Naive thymus-derived CD8-positive, alpha-beta T cell (primary cell): Measurements from ENCODE around the gene ORAI3. TPM values are rescaled to one million over a fixed set of nuclear protein-coding genes. Genes with fewer than 3 reads are reported as not detected.

Experiments
- ATAC-seq, 2 donors: fragments of 150-1000 bp; cut with Tn5 transposase in 1 of 2; sonication (Bioruptor Pico), chemical (Tn5 transposase) in 1 of 2; 1 replicate in 1 of 2; 2 replicates in 1 of 2; pipeline ENCODE4 v1.10.0; 2021; ENCODE audit warnings: mild to moderate bottlenecking in 2 of 2, moderate library complexity in 2 of 2
- POLR2A ChIA-PET: fragments of 350-600 bp; sonication (Branson Sonifier 250); formaldehyde crosslinking; loops from one replicate; lab custom pipeline; 2021; ENCODE audit warnings: antibody characterized with exemption; lab: Charles Lee
- DNase-seq, 10 donors: peaks; one replicate each; pipeline versions ENCODE4 v3.0.0 to v3.0.0-alpha.2; 2020 to 2022
- H3K27ac Mint-ChIP-seq, 10 donors: one replicate each; pipeline ENCODE4 v1.8.0; 2020 to 2022; ENCODE audit warnings: mild to moderate bottlenecking in 10 of 10, mixed read lengths in 10 of 10, moderate library complexity in 4 of 10, inconsistent platforms in 1 of 10
- H3K27me3 Mint-ChIP-seq, 5 donors: one replicate each; pipeline ENCODE4 v1.8.0; 2021 to 2022; ENCODE audit warnings: mixed read lengths in 5 of 5
- H3K36me3 Mint-ChIP-seq, 3 donors: one replicate each; pipeline ENCODE4 v1.8.0; 2020 to 2022; ENCODE audit warnings: mixed read lengths in 3 of 3, mild to moderate bottlenecking in 2 of 3, inconsistent platforms in 1 of 3
- H3K4me1 Mint-ChIP-seq, 4 donors: one replicate each; pipeline ENCODE4 v1.8.0; 2021 to 2022; ENCODE audit warnings: mixed read lengths in 4 of 4
- H3K4me3 Mint-ChIP-seq, 10 donors: one replicate each; pipeline ENCODE4 v1.8.0; 2020 to 2022; ENCODE audit warnings: mild to moderate bottlenecking in 10 of 10, mixed read lengths in 10 of 10, moderate library complexity in 6 of 10, inconsistent platforms in 1 of 10
- H3K9me3 Mint-ChIP-seq, 9 donors: one replicate each; pipeline ENCODE4 v1.8.0; 2020 to 2022; ENCODE audit warnings: mixed read lengths in 9 of 9, mild to moderate bottlenecking in 3 of 9, inconsistent platforms in 1 of 9, moderate library complexity in 1 of 9
- polyA plus RNA-seq, 3 donors: library from polyadenylated mRNA; unstranded; fragments of 300-500 nt; fragmentation: Illumina TruSeq; gene quantifications; one replicate each; pipeline ENCODE4 v1.2.3, GENCODE V29; 2021
- total RNA-seq, 8 experiments: library from RNA in 2 of 8; stranded (reverse) in 2 of 8; gene quantifications; one replicate each; pipeline ENCODE4 v1.2.3 and lab custom pipeline; 2021 to 2026

Gene ORAI3
- total and polyA plus RNA-seq, 5 experiments from 2014 or later, result 15.2 to 20.8 (median 16.0) TPM

- no peak overlapping the region for H3K4me3 Mint-ChIP-seq
- POLR2A ChIA-PET, result no interaction called here
- no peak for ATAC-seq
Observed at GRCh38 chr16:30980434-30980833, 31.6 kb downstream of the ORAI3 start.

GRCh38 chr16:30980959-30981358, 32.1 kb downstream of the ORAI3 start:
- no peaks in the 10 kb centered on the region for H3K9me3 Mint-ChIP-seq
- H3K36me3 Mint-ChIP-seq, result peaks cover 0 to 56% (median 7%) of the 10 kb centered on the region in 3 donors
- no peaks in the 10 kb centered on the region for H3K27me3 Mint-ChIP-seq
- no peak overlapping the region for H3K27ac Mint-ChIP-seq
- peaks cover 0 to 11% (median 8%) of the 10 kb centered on the region in 4 donors for H3K4me1 Mint-ChIP-seq
- H3K4me3 Mint-ChIP-seq, result no peak overlapping the region
- POLR2A ChIA-PET, result no interaction called here
- ATAC-seq (no peak), DNase-seq (no peak)

More at GRCh38 chr16:30980434-30980833, 31.6 kb downstream of the ORAI3 start:
- DNase-seq, result no peak
- Mint-ChIP-seq H3K27me3 (no peaks in the 10 kb centered on the region), H3K27ac (peak overlapping the region in 1 of 10 donors; percentile 56), H3K36me3 (peaks cover 0 to 62% (median 10%) of the 10 kb centered on the region in 3 donors), H3K4me1 (peaks cover 0 to 11% (median 9%) of the 10 kb centered on the region in 4 donors), H3K9me3 (no peaks in the 10 kb centered on the region)

GRCh38 chr16:30982548-30983288, 33.9 kb downstream of the ORAI3 start:
- ATAC-seq (no peak), DNase-seq (no peak)
- Mint-ChIP-seq H3K9me3 (no peaks in the 10 kb centered on the region), H3K4me1 (peaks cover 0 to 6% (median 2%) of the 10 kb centered on the region in 4 donors), H3K36me3 (peaks cover 0 to 42% (median 7%) of the 10 kb centered on the region in 3 donors), H3K27ac (peak overlapping the region in 4 of 10 donors; percentile 40 to 76 (median 70)), H3K4me3 (no peak overlapping the region), H3K27me3 (no peaks in the 10 kb centered on the region)
- POLR2A ChIA-PET, result interaction anchor here (0.7 to 1.9 kb wide), 3 partner anchors 159 to 885 kb away, joined by 3 to 4 read pairs (median 3); partner anchors contain the start of gene ZNF843

GRCh38 chr16:30983289-30983889, 34.5 kb downstream of the ORAI3 start:
- DNase-seq (no peak), ATAC-seq (no peak)
- peaks cover 0 to 4% (median 2%) of the 10 kb centered on the region in 4 donors for H3K4me1 Mint-ChIP-seq
- no peak overlapping the region for H3K4me3 Mint-ChIP-seq
- no peaks in the 10 kb centered on the region for H3K27me3 Mint-ChIP-seq
- H3K36me3 Mint-ChIP-seq, result peaks cover 0 to 38% (median 7%) of the 10 kb centered on the region in 3 donors
- H3K27ac Mint-ChIP-seq, result no peak overlapping the region
- H3K9me3 Mint-ChIP-seq, result no peaks in the 10 kb centered on the region
- POLR2A ChIA-PET, result interaction anchor here (0.7 to 1.9 kb wide), 3 partner anchors 159 to 884 kb away, joined by 3 to 4 read pairs (median 3); partner anchors contain the start of gene ZNF843

- peaks cover 0 to 4% (median 1%) of the 10 kb centered on the region in 4 donors for H3K4me1 Mint-ChIP-seq
- H3K4me3 Mint-ChIP-seq, result no peak overlapping the region
- H3K9me3 Mint-ChIP-seq, result no peaks in the 10 kb centered on the region
- no peak overlapping the region for H3K27ac Mint-ChIP-seq
- no peaks in the 10 kb centered on the region for H3K27me3 Mint-ChIP-seq
- peaks cover 0 to 32% (median 4%) of the 10 kb centered on the region in 3 donors for H3K36me3 Mint-ChIP-seq
- ATAC-seq (peak in 1 of 2 donors; percentile 9), DNase-seq (no peak)
- POLR2A ChIA-PET, result interaction anchor here (0.5 to 1.9 kb wide), 5 partner anchors 10 to 461 kb away, joined by 3 to 5 read pairs (median 4); no protein-coding TSS in a partner anchor
Observed at GRCh38 chr16:30983898-30984610, 35.2 kb downstream of the ORAI3 start.

GRCh38 chr16:30984669-30985400, 36.0 kb downstream of the ORAI3 start, which contains the start of gene HSD3B7:
Gene HSD3B7 (plus strand): TSS chr16:30985207. CDS start chr16:30985659, 452 bp downstream.
- ATAC-seq, result peak; percentile 75 to 90
- DNase-seq, result peak; percentile 51 to 87 (median 75)
- Mint-ChIP-seq H3K36me3 (peaks cover 0 to 32% (median 4%) of the 10 kb centered on the region in 3 donors), H3K4me3 (no peak within 1 kb of the TSS), H3K27ac (peak within 1 kb of the TSS in 1 of 10 donors; percentile 49), H3K27me3 (no peaks in the 10 kb centered on the region), H3K9me3 (no peaks in the 10 kb centered on the region), H3K4me1 (peaks cover 0 to 4% (median 1%) of the 10 kb centered on the region in 4 donors)
- POLR2A ChIA-PET, result interaction anchor here (0.5 to 1.9 kb wide), 8 partner anchors 9 to 460 kb away, joined by 3 to 6 read pairs (median 4); partner anchors contain the start of genes ZNF646 and ZNF668

GRCh38 chr16:30985401-30986128, 36.7 kb downstream of the ORAI3 start:
- Mint-ChIP-seq H3K36me3 (peaks cover 0 to 25% (median 2%) of the 10 kb centered on the region in 3 donors), H3K4me3 (no peak overlapping the region), H3K27me3 (no peaks in the 10 kb centered on the region), H3K27ac (peak overlapping the region in 1 of 10 donors; percentile 49), H3K4me1 (peaks cover 0 to 4% (median 1%) of the 10 kb centered on the region in 4 donors), H3K9me3 (no peaks in the 10 kb centered on the region)
- DNase-seq, result no peak
- peak in 1 of 2 donors; percentile 29 for ATAC-seq
- POLR2A ChIA-PET, result interaction anchor here (0.6 to 1.7 kb wide), 5 partner anchors 8 to 187 kb away, joined by 3 to 6 read pairs (median 3); partner anchors contain the start of genes ZNF646 and ZNF668

GRCh38 chr16:30986129-30986991, 37.5 kb downstream of the ORAI3 start:
- DNase-seq, result no peak
- H3K27ac Mint-ChIP-seq, result peak overlapping the region in 1 of 10 donors; percentile 46
- POLR2A ChIA-PET, result interaction anchor here (0.6 to 1.7 kb wide), 2 partner anchors 9 to 156 kb away, joined by 3 to 6 read pairs; no protein-coding TSS in a partner anchor

GRCh38 chr16:30987581-30988190, 38.8 kb downstream of the ORAI3 start:
- Mint-ChIP-seq H3K9me3 (no peaks in the 10 kb centered on the region), H3K27me3 (no peaks in the 10 kb centered on the region), H3K36me3 (peaks cover 0 to 8% (median 0%) of the 10 kb centered on the region in 3 donors), H3K27ac (peak overlapping the region in 1 of 10 donors; percentile 37), H3K4me3 (no peak overlapping the region), H3K4me1 (peaks cover 0 to 4% (median 1%) of the 10 kb centered on the region in 4 donors)
- ATAC-seq (no peak), DNase-seq (no peak)
- POLR2A ChIA-PET, result no interaction called here

More at GRCh38 chr16:30986129-30986991, 37.5 kb downstream of the ORAI3 start:
- Mint-ChIP-seq H3K27me3 (no peaks in the 10 kb centered on the region), H3K9me3 (no peaks in the 10 kb centered on the region), H3K36me3 (peaks cover 0 to 18% (median 2%) of the 10 kb centered on the region in 3 donors), H3K4me1 (peaks cover 0 to 4% (median 2%) of the 10 kb centered on the region in 4 donors), H3K4me3 (no peak overlapping the region)
- ATAC-seq, result no peak

GRCh38 chr16:30989469-30990047, 40.7 kb downstream of the ORAI3 start:
- ATAC-seq, result no peak
- DNase-seq, result no peak
- no peaks in the 10 kb centered on the region for H3K36me3 Mint-ChIP-seq
- POLR2A ChIA-PET, result interaction anchor here (0.6 kb wide), 1 partner anchor 79 kb away, joined by 4 read pairs; no protein-coding TSS in a partner anchor
- H3K4me3 Mint-ChIP-seq, result no peak overlapping the region
- H3K27me3 Mint-ChIP-seq, result no peaks in the 10 kb centered on the region
- no peak overlapping the region for H3K27ac Mint-ChIP-seq
- peaks cover 0 to 3% (median 2%) of the 10 kb centered on the region in 4 donors for H3K4me1 Mint-ChIP-seq
- no peaks in the 10 kb centered on the region for H3K9me3 Mint-ChIP-seq
